Loucy (cell line): Measurements from ENCODE around the gene RAB38.

Experiments
- H2AFZ ChIP-seq: fragments of 200-600 bp; sonication (generic); 2 replicates; pipeline ENCODE4 v1.6.0; 2016; ENCODE audit warnings: antibody characterized with exemption, mild to moderate bottlenecking, low read length, moderate library complexity
- H3F3A ChIP-seq: fragments of 200-600 bp; 2 replicates; pipeline ENCODE4 v1.6.0; 2016; ENCODE audit warnings: antibody characterized with exemption, low read depth, mild to moderate bottlenecking
- H3K27me3 ChIP-seq: fragments of 200-600 bp; sonication (generic); 2 replicates; pipeline ENCODE4 v1.6.1; 2014; ENCODE audit warnings: low read length, mild to moderate bottlenecking; ENCODE audit not compliant: insufficient read depth, poor library complexity, severe bottlenecking
- H3K36me3 ChIP-seq: fragments of 200-600 bp; sonication (generic); 2 replicates; pipeline ENCODE4 v1.6.1; 2016; ENCODE audit warnings: low read length; ENCODE audit not compliant: insufficient read depth
- H3K4me1 ChIP-seq: fragments of 200-600 bp; sonication (generic); 2 replicates; pipeline ENCODE4 v1.5.1; 2014; ENCODE audit warnings: low read length, mild to moderate bottlenecking; ENCODE audit not compliant: insufficient read depth, poor library complexity, severe bottlenecking
- H3K4me2 ChIP-seq: fragments of 200-600 bp; sonication (generic); 2 replicates; pipeline ENCODE4 v1.6.0; 2014; ENCODE audit warnings: antibody characterized with exemption, low read length, low read depth, mild to moderate bottlenecking; ENCODE audit not compliant: poor library complexity, severe bottlenecking
- H3K4me3 ChIP-seq: fragments of 200-600 bp; sonication (generic); 2 replicates; pipeline ENCODE4 v1.5.1; 2014; ENCODE audit warnings: low read length, mild to moderate bottlenecking, mixed read lengths; ENCODE audit not compliant: poor library complexity, severe bottlenecking
- H3K79me2 ChIP-seq: fragments of 200-600 bp; sonication (generic); 2 replicates; pipeline ENCODE4 v1.6.1; 2014; ENCODE audit warnings: low read length; ENCODE audit not compliant: insufficient read depth
- H3K9ac ChIP-seq: fragments of 200-600 bp; sonication (generic); 2 replicates; pipeline ENCODE4 v1.6.0; 2014; ENCODE audit warnings: mild to moderate bottlenecking, low read depth, low read length, moderate library complexity; ENCODE audit not compliant: poor library complexity, severe bottlenecking
- H3K9me2 ChIP-seq: fragments of 200-600 bp; sonication (generic); replicated peaks from 2 replicates; pipeline ENCODE4 v1.6.1; 2016; ENCODE audit warnings: low read depth, low read length, mixed read lengths
- H3K9me3 ChIP-seq: fragments of 200-600 bp; sonication (generic); 2 replicates; pipeline ENCODE4 v1.6.1; 2014; ENCODE audit warnings: mild to moderate bottlenecking, antibody characterized with exemption, low read length, low read depth; ENCODE audit not compliant: insufficient read depth
- H4K20me1 ChIP-seq: fragments of 200-600 bp; sonication (generic); 2 replicates; pipeline ENCODE4 v1.6.0; 2014; ENCODE audit warnings: antibody characterized with exemption, low read length, mild to moderate bottlenecking; ENCODE audit not compliant: insufficient read depth, poor library complexity, severe bottlenecking
- CTCF ChIP-seq: fragments of 200-600 bp; sonication (generic); conservative IDR thresholded peaks from 2 replicates; pipeline ENCODE4 v1.5.1; 2014; ENCODE audit warnings: mild to moderate bottlenecking, antibody characterized with exemption, low read length
- EZH2phosphoT487 ChIP-seq: fragments of 200-600 bp; IDR thresholded peaks from 2 replicates; pipeline ENCODE4 v1.6.1; 2018; ENCODE audit warnings: antibody characterized with exemption, mild to moderate bottlenecking, moderate library complexity, borderline replicate concordance

The RAB38 gene

DNA sequence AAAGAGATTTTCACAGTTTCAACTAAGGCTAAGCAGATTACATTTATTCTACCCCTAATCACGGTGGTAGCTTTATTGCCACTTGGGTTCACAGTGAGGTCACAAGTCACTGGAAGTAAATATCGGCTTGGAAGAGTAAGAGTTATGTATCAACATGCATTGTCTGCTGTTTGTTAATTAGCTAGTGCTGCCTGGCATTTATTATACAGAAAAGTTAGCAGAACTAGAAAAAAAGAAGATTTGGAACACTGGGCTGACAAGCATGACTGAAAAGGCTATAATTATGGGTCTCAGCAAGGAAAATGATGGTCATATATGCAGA lies 13.7 kb upstream of the RAB38 start:
- no peak overlapping the region for H3K9ac ChIP-seq
- no peaks in the 10 kb centered on the region for H3K79me2 ChIP-seq
- H3K4me2 ChIP-seq = no peak overlapping the region
- no peaks in the 10 kb centered on the region for H3K4me1 ChIP-seq
- no peaks in the 10 kb centered on the region for H3K9me3 ChIP-seq
- no peaks in the 10 kb centered on the region for H3K27me3 ChIP-seq
- no peaks in the 10 kb centered on the region for H3K9me2 ChIP-seq
- no peaks in the 10 kb centered on the region for H3K36me3 ChIP-seq
- no peaks in the 10 kb centered on the region for H3F3A ChIP-seq
- H2AFZ ChIP-seq = no peak overlapping the region
- no peaks in the 10 kb centered on the region for H4K20me1 ChIP-seq
- TF ChIP-seq EZH2phosphoT487 = no peak
- no peak overlapping the region for H3K4me3 ChIP-seq

- Histone ChIP-seq H3K4me1 (no peaks in the 10 kb centered on the region), H3K79me2 (no peaks in the 10 kb centered on the region), H3K4me2 (no peak overlapping the region), H2AFZ (no peak overlapping the region), H3K9ac (no peak overlapping the region), H3K36me3 (no peaks in the 10 kb centered on the region), H4K20me1 (no peaks in the 10 kb centered on the region), H3F3A (no peaks in the 10 kb centered on the region), H3K27me3 (no peaks in the 10 kb centered on the region), H3K4me3 (no peak overlapping the region), H3K9me3 (no peaks in the 10 kb centered on the region), H3K9me2 (no peaks in the 10 kb centered on the region)
- TF ChIP-seq EZH2phosphoT487 (no peak), CTCF (no peak)
These were observed 13.1 kb upstream of the RAB38 start for GRCh38 chr11:88188251-88188931.

DNA sequence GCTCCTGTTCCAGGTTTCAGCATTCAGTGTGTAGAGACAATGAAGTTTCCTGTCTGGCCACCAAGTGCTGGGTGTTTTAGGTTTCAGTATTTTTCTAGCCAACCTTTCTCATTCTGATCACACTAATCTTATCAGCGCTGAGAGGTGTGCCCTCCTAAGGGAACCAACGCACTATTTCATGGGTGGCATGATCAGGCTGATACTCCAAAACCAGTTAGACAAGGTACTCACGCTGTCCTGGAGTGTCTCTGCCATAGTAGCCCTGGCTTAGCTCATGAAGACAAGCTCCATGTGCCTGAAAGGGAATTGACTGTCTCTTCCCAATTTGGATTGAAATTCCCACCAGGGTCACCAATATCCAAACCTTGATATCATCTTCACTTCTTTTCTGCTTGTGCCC lies 8.0 kb upstream of the RAB38 start:
- no peaks in the 10 kb centered on the region for H3K9me3 ChIP-seq
- H3K79me2 ChIP-seq = no peaks in the 10 kb centered on the region
- H3K4me1 ChIP-seq = no peaks in the 10 kb centered on the region
- H2AFZ ChIP-seq = no peak overlapping the region
- H3K36me3 ChIP-seq = no peaks in the 10 kb centered on the region
- H3K9me2 ChIP-seq = no peaks in the 10 kb centered on the region
- TF ChIP-seq CTCF (no peak), EZH2phosphoT487 (no peak)
- H3F3A ChIP-seq = no peaks in the 10 kb centered on the region
- no peak overlapping the region for H3K9ac ChIP-seq
- no peaks in the 10 kb centered on the region for H3K27me3 ChIP-seq
- no peak overlapping the region for H3K4me3 ChIP-seq
- H4K20me1 ChIP-seq = no peaks in the 10 kb centered on the region
- H3K4me2 ChIP-seq = no peak overlapping the region

- no peaks in the 10 kb centered on the region for H3K36me3 ChIP-seq
These were observed 6.5 kb upstream of the RAB38 start for GRCh38 chr11:88181776-88182175.

More at GRCh38 chr11:88181776-88182175, 6.5 kb upstream of the RAB38 start:
- no peak for TF ChIP-seq EZH2phosphoT487
- TF ChIP-seq CTCF = no peak
- Histone ChIP-seq H3K27me3 (no peaks in the 10 kb centered on the region), H4K20me1 (no peaks in the 10 kb centered on the region), H3K9me3 (no peaks in the 10 kb centered on the region), H3K4me2 (no peak overlapping the region), H3K79me2 (no peaks in the 10 kb centered on the region), H3K9ac (no peak overlapping the region), H3K9me2 (no peaks in the 10 kb centered on the region), H2AFZ (no peak overlapping the region), H3F3A (no peaks in the 10 kb centered on the region), H3K4me1 (no peaks in the 10 kb centered on the region), H3K4me3 (no peak overlapping the region)
